Psoas muscle (tissue), 8 donors: ENCODE results near the gene MTIF2. TPM values are rescaled to one million over a fixed set of nuclear protein-coding genes. Genes with fewer than 3 reads are reported as not detected.

ENCODE experiments used
- ATAC-seq, 4 donors: fragments of 200-7000 bp; cut with Tn5 transposase; one replicate each; pipeline ENCODE4 v1.9.1; 2020; ENCODE audit warnings: moderate library complexity in 3 of 4, mild to moderate bottlenecking in 2 of 4
- DNase-seq, 2 donors: peaks; one replicate each; pipeline ENCODE4 v3.0.0-alpha.2; 2020
- H3K27ac ChIP-seq: fragments of 200-600 bp; one replicate; pipeline ENCODE4 v1.8.0; 2022
- H3K27me3 ChIP-seq, 3 donors: fragments of 200-600 bp in 1 of 3; one replicate each; pipeline versions ENCODE4 v1.6.1 to v1.8.0; 2013 to 2022; ENCODE audit warnings: low read length in 2 of 3, mild to moderate bottlenecking in 2 of 3, moderate library complexity in 1 of 3; ENCODE audit not compliant: insufficient read depth in 3 of 3
- H3K36me3 ChIP-seq, 2 donors: fragments of 200-600 bp in 1 of 2; one replicate each; pipeline versions ENCODE4 v1.6.1 to v1.8.0; 2013 to 2022; ENCODE audit warnings: low read depth in 1 of 2, mild to moderate bottlenecking in 1 of 2, moderate library complexity in 1 of 2; ENCODE audit not compliant: insufficient read depth in 1 of 2
- H3K4me1 ChIP-seq: fragments of 200-600 bp; one replicate; pipeline ENCODE4 v1.8.0; 2022
- H3K4me3 ChIP-seq: fragments of 200-600 bp; one replicate; pipeline ENCODE4 v1.8.0; 2022; ENCODE audit warnings: mild to moderate bottlenecking
- H3K9me3 ChIP-seq: fragments of 200-600 bp; one replicate; pipeline ENCODE4 v1.8.0; 2022
- CTCF ChIP-seq: fragments of 200-600 bp; IDR thresholded peaks from one replicate; pipeline ENCODE4 v1.8.0; 2022; ENCODE audit warnings: antibody characterized with exemption
- WGBS, 3 donors: extraction: QIAGEN DNeasy Blood & Tissue Kit; methylation state at CpG; one replicate each; pipeline versions ENCODE4 v1.1.6 to v1.1.7; 2013; 5-methylcytosine and 5-hydroxymethylcytosine counted together
- intact Hi-C, 2 donors: fragments of 100-400 bp; cut with DNase I; formaldehyde crosslinking; loops; one replicate each; pipeline versions ENCODE4 v1.11.0 to v1.14.2; 2022
- polyA plus RNA-seq, 3 donors: library from polyadenylated mRNA; stranded (reverse); fragments of 200-250 nt; gene quantifications; one replicate each; pipeline ENCODE4 v1.2.3, GENCODE V29; 2013
- total RNA-seq, 4 donors: library from RNA; stranded (reverse); fragmentation: NEBNext Ultra II Directional in 2 of 4; extraction: Animal tissue kit (Norgen Biotek cat#: 25700) in 2 of 4; gene quantifications; one replicate each; pipeline versions ENCODE4 v1.2.1 to v1.2.4, GENCODE V29; 2021 to 2023
- donor health status: healthy with polysubstance abuse.
- donor health status: DM: no; HTN: no; CAD: no; lungs with moderate emphysema.
- donor health status: Bipolar disorder and iron deficiency.
- donor health status: healthy.
- donor health status: DM: yes; HTN: yes; CAD: no.
- donor health status: DM: no; HTN: no; CAD: no.
- donor health status: DM: no; HTN: no; CAD: no.
- donor health status: DM: yes; HTN: yes; CAD: no.

Gene MTIF2
- total and polyA plus RNA-seq, 7 donors: 31.8 to 64.6 (median 39.5) TPM

GRCh38 chr2:55302241-55302640, 33.2 kb upstream of the MTIF2 start:
- Histone ChIP-seq H3K36me3 (peaks cover 0 to 34% of the 10 kb centered on the region in 2 donors), H3K4me3 (no peak overlapping the region), H3K27me3 (no peaks in the 10 kb centered on the region), H3K9me3 (no peaks in the 10 kb centered on the region), H3K27ac (no peak overlapping the region), H3K4me1 (no peaks in the 10 kb centered on the region)
- DNase-seq (no peak), ATAC-seq (no peak)
- intact Hi-C loops: no loop called here
- 96 to 99% (median 97%) methylated on average over 3 of the region's 3 CpGs for WGBS, 3 donors
- TF ChIP-seq CTCF: no peak

GRCh38 chr2:55301277-55301676, 32.2 kb upstream of the MTIF2 start:
- Histone ChIP-seq H3K27ac (no peak overlapping the region), H3K4me1 (no peaks in the 10 kb centered on the region), H3K27me3 (no peaks in the 10 kb centered on the region), H3K36me3 (peaks cover 0 to 27% of the 10 kb centered on the region in 2 donors), H3K4me3 (no peak overlapping the region), H3K9me3 (no peaks in the 10 kb centered on the region)
- TF ChIP-seq CTCF: no peak
- DNase-seq: no peak
- ATAC-seq: no peak
- WGBS, 3 donors: 94 to 100% (median 100%) methylated on average over 1 of the region's 1 CpG
- intact Hi-C loops: no loop called here

GRCh38 chr2:55296393-55296792, 27.4 kb upstream of the MTIF2 start:
- intact Hi-C loops: no loop called here
- peaks cover 0 to 26% of the 10 kb centered on the region in 2 donors for H3K36me3 ChIP-seq
- H3K4me1 ChIP-seq: no peaks in the 10 kb centered on the region
- H3K27ac ChIP-seq: no peak overlapping the region
- H3K27me3 ChIP-seq: no peaks in the 10 kb centered on the region
- DNase-seq (no peak), ATAC-seq (no peak)
- no peaks in the 10 kb centered on the region for H3K9me3 ChIP-seq
- no peak overlapping the region for H3K4me3 ChIP-seq
- TF ChIP-seq CTCF: no peak

- Histone ChIP-seq H3K27ac (peak overlapping the region; percentile 88), H3K9me3 (no peaks in the 10 kb centered on the region), H3K4me3 (peak overlapping the region; percentile 75), H3K4me1 (peaks cover 11% of the 10 kb centered on the region), H3K27me3 (no peaks in the 10 kb centered on the region), H3K36me3 (no peaks in the 10 kb centered on the region)
- ATAC-seq (no peak), DNase-seq (no peak)
- intact Hi-C loops: loop anchor here (5.0 to 10.0 kb wide), 2 partner anchors 132 to 134 kb away; partner anchors contain the start of gene CCDC88A (in 2 of the 2)
- WGBS, 3 donors: 92 to 99% (median 96%) methylated on average over 12 of the region's 12 CpGs
- TF ChIP-seq CTCF: no peak
Observed at GRCh38 chr2:55283083-55283482, 14.1 kb upstream of the MTIF2 start.
